H1 (cell line): Measurements from ENCODE around the gene SPOCK1. TPM values are rescaled to one million over a fixed set of nuclear protein-coding genes. Genes with fewer than 3 reads are reported as not detected.

ENCODE experiments used
- EZH2 ChIP-seq: fragments of 200-600 bp; sonication (generic); IDR thresholded peaks from 2 replicates; pipeline ENCODE4 v1.7.1; 2012; ENCODE audit warnings: low read depth, mild to moderate bottlenecking, moderate library complexity, low read length, inconsistent platforms; ENCODE audit not compliant: severe bottlenecking
- JUN ChIP-seq: IDR thresholded peaks from 2 replicates; pipeline ENCODE4 v1.6.1; 2011; ENCODE audit warnings: low read depth, mild to moderate bottlenecking, improper control_type of control experiment, low read length
- polyA plus RNA-seq, 7 experiments: library from polyadenylated mRNA; depleted of rRNA in 3 of 7; stranded (reverse) in 5 of 7; unstranded in 2 of 7; fragments of >200 nt in 5 of 7; fragments of 200-250 nt in 2 of 7; gene quantifications; 1 replicate in 5 of 7; 2 replicates in 1 of 7; 4 replicates in 1 of 7; pipeline versions ENCODE4 v1.2.1 to v1.2.3, GENCODE V29; 2011 to 2013; ENCODE audit warnings: missing spikeins in 2 of 7, mixed read lengths in 2 of 7
- total RNA-seq: library from RNA; stranded (reverse); fragmentation: NEBNext Ultra II Directional; extraction: Animal tissue kit (Norgen Biotek cat#: 25700); gene quantifications from 2 replicates; pipeline ENCODE4 v1.2.1, GENCODE V29; 2021
- TF ChIP-seq, protein P1 (sequence below): fragments of 300-600 bp; sonication (generic); IDR thresholded peaks from 2 replicates; pipeline ENCODE4 v1.7.1; 2012; ENCODE audit warnings: low read length, moderate library complexity, mild to moderate bottlenecking, inconsistent platforms; ENCODE audit not compliant: insufficient replicate concordance
- TF ChIP-seq, protein P2 (sequence below): IDR thresholded peaks from 2 replicates; pipeline ENCODE4 v1.6.1; 2012; ENCODE audit warnings: low read length, inconsistent platforms

The SPOCK1 gene
- total and polyA plus RNA-seq, 2 of the 8 experiments (the other 6 are each of a cell fraction or from before 2014, with no cell fraction given) = 6.9 to 18.1 TPM

DNA sequence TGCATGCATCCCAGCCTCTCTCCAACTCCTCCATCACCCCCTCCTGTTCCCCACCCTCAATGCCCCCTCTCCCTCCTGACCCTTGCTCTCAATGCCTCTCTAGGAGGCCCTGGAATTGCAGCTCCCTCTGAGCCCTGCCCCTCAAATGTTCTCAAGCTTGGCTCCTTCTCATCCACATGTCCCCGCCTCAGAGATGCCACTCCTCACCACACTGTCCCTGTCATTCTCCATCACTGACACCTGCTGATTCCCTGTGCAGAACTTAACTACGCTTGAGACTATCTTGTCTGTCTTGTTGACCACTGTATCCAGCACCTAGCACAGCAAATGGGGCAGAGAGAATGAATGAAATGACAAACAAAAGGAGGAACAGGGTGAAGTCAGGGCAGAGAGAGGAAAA is 314.4 kb downstream of the SPOCK1 start (continued):
- TF ChIP-seq, protein P1, sequence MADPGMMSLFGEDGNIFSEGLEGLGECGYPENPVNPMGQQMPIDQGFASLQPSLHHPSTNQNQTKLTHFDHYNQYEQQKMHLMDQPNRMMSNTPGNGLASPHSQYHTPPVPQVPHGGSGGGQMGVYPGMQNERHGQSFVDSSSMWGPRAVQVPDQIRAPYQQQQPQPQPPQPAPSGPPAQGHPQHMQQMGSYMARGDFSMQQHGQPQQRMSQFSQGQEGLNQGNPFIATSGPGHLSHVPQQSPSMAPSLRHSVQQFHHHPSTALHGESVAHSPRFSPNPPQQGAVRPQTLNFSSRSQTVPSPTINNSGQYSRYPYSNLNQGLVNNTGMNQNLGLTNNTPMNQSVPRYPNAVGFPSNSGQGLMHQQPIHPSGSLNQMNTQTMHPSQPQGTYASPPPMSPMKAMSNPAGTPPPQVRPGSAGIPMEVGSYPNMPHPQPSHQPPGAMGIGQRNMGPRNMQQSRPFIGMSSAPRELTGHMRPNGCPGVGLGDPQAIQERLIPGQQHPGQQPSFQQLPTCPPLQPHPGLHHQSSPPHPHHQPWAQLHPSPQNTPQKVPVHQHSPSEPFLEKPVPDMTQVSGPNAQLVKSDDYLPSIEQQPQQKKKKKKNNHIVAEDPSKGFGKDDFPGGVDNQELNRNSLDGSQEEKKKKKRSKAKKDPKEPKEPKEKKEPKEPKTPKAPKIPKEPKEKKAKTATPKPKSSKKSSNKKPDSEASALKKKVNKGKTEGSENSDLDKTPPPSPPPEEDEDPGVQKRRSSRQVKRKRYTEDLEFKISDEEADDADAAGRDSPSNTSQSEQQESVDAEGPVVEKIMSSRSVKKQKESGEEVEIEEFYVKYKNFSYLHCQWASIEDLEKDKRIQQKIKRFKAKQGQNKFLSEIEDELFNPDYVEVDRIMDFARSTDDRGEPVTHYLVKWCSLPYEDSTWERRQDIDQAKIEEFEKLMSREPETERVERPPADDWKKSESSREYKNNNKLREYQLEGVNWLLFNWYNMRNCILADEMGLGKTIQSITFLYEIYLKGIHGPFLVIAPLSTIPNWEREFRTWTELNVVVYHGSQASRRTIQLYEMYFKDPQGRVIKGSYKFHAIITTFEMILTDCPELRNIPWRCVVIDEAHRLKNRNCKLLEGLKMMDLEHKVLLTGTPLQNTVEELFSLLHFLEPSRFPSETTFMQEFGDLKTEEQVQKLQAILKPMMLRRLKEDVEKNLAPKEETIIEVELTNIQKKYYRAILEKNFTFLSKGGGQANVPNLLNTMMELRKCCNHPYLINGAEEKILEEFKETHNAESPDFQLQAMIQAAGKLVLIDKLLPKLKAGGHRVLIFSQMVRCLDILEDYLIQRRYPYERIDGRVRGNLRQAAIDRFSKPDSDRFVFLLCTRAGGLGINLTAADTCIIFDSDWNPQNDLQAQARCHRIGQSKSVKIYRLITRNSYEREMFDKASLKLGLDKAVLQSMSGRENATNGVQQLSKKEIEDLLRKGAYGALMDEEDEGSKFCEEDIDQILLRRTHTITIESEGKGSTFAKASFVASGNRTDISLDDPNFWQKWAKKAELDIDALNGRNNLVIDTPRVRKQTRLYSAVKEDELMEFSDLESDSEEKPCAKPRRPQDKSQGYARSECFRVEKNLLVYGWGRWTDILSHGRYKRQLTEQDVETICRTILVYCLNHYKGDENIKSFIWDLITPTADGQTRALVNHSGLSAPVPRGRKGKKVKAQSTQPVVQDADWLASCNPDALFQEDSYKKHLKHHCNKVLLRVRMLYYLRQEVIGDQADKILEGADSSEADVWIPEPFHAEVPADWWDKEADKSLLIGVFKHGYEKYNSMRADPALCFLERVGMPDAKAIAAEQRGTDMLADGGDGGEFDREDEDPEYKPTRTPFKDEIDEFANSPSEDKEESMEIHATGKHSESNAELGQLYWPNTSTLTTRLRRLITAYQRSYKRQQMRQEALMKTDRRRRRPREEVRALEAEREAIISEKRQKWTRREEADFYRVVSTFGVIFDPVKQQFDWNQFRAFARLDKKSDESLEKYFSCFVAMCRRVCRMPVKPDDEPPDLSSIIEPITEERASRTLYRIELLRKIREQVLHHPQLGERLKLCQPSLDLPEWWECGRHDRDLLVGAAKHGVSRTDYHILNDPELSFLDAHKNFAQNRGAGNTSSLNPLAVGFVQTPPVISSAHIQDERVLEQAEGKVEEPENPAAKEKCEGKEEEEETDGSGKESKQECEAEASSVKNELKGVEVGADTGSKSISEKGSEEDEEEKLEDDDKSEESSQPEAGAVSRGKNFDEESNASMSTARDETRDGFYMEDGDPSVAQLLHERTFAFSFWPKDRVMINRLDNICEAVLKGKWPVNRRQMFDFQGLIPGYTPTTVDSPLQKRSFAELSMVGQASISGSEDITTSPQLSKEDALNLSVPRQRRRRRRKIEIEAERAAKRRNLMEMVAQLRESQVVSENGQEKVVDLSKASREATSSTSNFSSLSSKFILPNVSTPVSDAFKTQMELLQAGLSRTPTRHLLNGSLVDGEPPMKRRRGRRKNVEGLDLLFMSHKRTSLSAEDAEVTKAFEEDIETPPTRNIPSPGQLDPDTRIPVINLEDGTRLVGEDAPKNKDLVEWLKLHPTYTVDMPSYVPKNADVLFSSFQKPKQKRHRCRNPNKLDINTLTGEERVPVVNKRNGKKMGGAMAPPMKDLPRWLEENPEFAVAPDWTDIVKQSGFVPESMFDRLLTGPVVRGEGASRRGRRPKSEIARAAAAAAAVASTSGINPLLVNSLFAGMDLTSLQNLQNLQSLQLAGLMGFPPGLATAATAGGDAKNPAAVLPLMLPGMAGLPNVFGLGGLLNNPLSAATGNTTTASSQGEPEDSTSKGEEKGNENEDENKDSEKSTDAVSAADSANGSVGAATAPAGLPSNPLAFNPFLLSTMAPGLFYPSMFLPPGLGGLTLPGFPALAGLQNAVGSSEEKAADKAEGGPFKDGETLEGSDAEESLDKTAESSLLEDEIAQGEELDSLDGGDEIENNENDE = no peak
- TF ChIP-seq JUN = no peak
- no peak for TF ChIP-seq EZH2
- TF ChIP-seq, protein P2, sequence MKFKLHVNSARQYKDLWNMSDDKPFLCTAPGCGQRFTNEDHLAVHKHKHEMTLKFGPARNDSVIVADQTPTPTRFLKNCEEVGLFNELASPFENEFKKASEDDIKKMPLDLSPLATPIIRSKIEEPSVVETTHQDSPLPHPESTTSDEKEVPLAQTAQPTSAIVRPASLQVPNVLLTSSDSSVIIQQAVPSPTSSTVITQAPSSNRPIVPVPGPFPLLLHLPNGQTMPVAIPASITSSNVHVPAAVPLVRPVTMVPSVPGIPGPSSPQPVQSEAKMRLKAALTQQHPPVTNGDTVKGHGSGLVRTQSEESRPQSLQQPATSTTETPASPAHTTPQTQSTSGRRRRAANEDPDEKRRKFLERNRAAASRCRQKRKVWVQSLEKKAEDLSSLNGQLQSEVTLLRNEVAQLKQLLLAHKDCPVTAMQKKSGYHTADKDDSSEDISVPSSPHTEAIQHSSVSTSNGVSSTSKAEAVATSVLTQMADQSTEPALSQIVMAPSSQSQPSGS = no peak
